HUES64 (cell line): ENCODE data around the gene SEMA4B.
"Not testable (repeated sequence)": the region's sequence is repeated elsewhere in the genome, so short reads cannot be mapped to it uniquely, and the experiment has no call there.

Source experiments
- H3K27ac ChIP-seq: 2 replicates; pipeline ENCODE4 v1.7.0; 2013; ENCODE audit warnings: low read depth, low read length, inconsistent platforms
- H3K27me3 ChIP-seq: 2 replicates; pipeline ENCODE4 v1.6.1; 2013; ENCODE audit warnings: mild to moderate bottlenecking, low read length; ENCODE audit not compliant: insufficient read depth
- H3K36me3 ChIP-seq: 2 replicates; pipeline ENCODE4 v1.6.1; 2013; ENCODE audit warnings: mild to moderate bottlenecking, low read length; ENCODE audit not compliant: insufficient read depth
- H3K4me1 ChIP-seq: 2 replicates; pipeline ENCODE4 v1.6.1; 2013; ENCODE audit warnings: mild to moderate bottlenecking, low read length, moderate library complexity; ENCODE audit not compliant: insufficient read depth
- H3K4me3 ChIP-seq: 2 replicates; pipeline ENCODE4 v1.5.1; 2013; ENCODE audit warnings: mild to moderate bottlenecking, low read length, moderate library complexity
- H3K9ac ChIP-seq: 2 replicates; pipeline ENCODE4 v1.6.1; 2013; ENCODE audit warnings: mild to moderate bottlenecking, low read depth, low read length
- H3K9me3 ChIP-seq: 2 replicates; pipeline ENCODE4 v1.6.1; 2013; ENCODE audit warnings: low read depth, low read length; ENCODE audit not compliant: insufficient read depth
- WGBS: fragments of 150-250, 120-280 bp; methylation state at CpG from one replicate; pipeline ENCODE4 v1.1.7; 2013; ENCODE audit warnings: missing lambda C conversion rate; 5-methylcytosine and 5-hydroxymethylcytosine counted together

Gene SEMA4B

DNA sequence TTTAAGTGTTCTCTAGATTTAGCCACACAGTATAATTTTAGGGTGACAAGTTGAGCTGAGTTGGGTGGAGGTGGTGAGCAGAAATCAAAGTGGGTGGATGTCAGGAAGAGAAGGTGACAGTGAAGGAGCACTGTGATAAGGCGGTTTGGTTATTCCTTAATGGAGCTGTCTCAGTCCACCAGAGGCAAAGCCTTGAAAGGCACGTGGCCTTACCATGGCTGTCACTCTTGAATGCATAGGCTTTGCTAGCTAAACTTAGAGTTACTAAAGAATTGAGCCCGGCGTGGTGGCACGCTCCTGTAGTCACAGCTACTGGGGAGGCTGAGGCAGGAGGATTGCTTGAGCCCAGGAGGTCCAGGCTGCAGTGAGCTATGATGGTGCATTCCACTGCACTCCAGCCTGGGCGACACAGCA is 47.7 kb downstream of the SEMA4B start:
- WGBS = 75% methylated on average over 6 of the region's 6 CpGs
- H3K4me3 ChIP-seq = peak overlapping the region; percentile 62; the same call in 1 of the 2 replicates
- H3K27ac ChIP-seq = no peak overlapping the region

DNA sequence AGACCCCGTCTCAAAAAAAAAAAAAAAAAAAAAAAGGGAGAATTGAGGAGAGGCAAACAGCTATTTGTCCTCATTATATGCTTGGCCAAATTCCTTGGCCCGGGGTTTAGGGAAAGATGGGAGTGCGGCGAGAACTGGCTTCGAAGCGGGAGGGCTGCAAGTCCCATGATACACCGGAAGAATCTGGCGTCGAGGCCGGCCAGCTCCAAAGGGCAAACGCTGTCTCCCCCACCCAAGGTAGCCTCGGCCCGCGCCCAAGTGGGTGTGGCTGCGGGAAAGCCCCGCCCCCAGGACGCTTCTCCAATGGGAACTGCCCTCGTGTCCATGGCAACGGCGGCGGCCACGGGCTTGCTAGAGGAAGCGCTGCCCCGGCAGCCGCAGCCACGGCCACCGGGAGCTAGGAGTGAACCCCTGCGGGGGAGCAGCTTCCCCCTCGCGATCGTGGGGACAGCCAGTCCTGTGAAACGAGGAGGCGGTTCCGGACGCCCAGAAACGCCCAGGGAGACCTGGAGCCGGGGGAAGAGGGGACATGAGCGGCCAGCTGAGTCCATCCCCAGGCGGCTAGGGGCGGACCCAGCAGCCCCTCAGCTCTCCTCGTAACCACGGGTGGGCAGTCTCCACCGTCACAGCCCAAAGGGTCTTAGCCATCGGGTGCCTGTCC is 48.2 kb downstream of the SEMA4B start, which contains the start of gene TTLL13:
Gene TTLL13, plus strand, starts transcription at position 354 of the 661 bp plus-strand sequence. CDS start 1,075 bp downstream, outside the sequence.
- 3% methylated on average over 44 of the region's 44 CpGs for WGBS

More for the DNA sequence above, 47.7 kb downstream of the SEMA4B start:
- no peaks in the 10 kb centered on the region for H3K36me3 ChIP-seq
- H3K27me3 ChIP-seq = peaks cover 10% of the 10 kb centered on the region; the same call in 1 of the 2 replicates
- H3K4me1 ChIP-seq = no peaks in the 10 kb centered on the region
- H3K9ac ChIP-seq = no peak overlapping the region
- H3K9me3 ChIP-seq = no peaks in the 10 kb centered on the region

DNA sequence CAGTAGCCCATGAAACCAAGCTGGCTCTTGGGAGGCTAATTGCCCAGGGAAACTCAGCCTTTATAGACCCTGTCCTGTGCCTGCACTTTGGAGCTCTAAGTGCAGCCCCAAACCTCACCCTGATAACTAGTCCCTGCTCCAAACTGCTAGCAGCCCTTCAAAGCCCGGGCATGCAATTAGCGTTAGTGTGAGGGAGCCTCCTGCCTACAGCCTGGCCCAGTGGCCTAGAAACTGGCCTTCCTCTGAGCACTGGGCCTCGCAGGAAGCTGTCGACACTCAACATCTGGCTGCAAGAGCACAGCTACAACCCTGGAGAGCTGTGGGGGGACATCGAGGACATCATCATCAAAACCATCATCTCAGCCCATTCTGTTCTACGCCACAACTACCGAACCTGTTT is 56.6 kb downstream of the SEMA4B start:
- Histone ChIP-seq H3K27ac (no peak overlapping the region), H3K9me3 (no peaks in the 10 kb centered on the region), H3K9ac (no peak overlapping the region), H3K4me3 (no peak overlapping the region), H3K27me3 (no peaks in the 10 kb centered on the region), H3K36me3 (no peaks in the 10 kb centered on the region), H3K4me1 (no peaks in the 10 kb centered on the region)
- WGBS = 92% methylated on average over 7 of the region's 7 CpGs

More for the DNA sequence above, 48.2 kb downstream of the SEMA4B start, which contains the start of gene TTLL13:
- Histone ChIP-seq H3K36me3 (no peaks in the 10 kb centered on the region), H3K27me3 (peaks cover 10% of the 10 kb centered on the region; the same call in 1 of the 2 replicates), H3K9me3 (no peaks in the 10 kb centered on the region), H3K9ac (no peak within 1 kb of the TSS), H3K4me1 (no peaks in the 10 kb centered on the region), H3K27ac (no peak within 1 kb of the TSS), H3K4me3 (peak within 1 kb of the TSS; percentile 62)

DNA sequence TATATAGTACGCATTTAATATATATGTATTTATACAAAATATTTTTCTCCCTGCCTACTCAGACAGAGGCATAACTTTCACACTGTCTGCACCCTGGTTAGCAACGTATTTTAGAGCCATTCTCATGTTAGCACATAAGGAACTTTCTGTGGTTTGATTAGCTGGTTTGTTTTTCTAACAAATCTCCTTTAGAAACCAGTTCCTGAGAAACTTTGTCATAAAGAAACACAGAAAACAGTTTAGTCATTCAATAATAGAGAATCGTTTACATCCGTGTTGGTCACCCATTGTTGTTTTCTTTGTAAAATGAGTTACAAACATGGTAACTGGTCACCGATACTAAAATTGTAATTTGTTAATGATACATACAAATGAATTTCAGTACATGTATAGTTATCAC is 58.4 kb downstream of the SEMA4B start:
- no peaks in the 10 kb centered on the region for H3K36me3 ChIP-seq
- H3K9me3 ChIP-seq = no peaks in the 10 kb centered on the region
- WGBS = 83% methylated on average over 3 of the region's 5 CpGs

DNA sequence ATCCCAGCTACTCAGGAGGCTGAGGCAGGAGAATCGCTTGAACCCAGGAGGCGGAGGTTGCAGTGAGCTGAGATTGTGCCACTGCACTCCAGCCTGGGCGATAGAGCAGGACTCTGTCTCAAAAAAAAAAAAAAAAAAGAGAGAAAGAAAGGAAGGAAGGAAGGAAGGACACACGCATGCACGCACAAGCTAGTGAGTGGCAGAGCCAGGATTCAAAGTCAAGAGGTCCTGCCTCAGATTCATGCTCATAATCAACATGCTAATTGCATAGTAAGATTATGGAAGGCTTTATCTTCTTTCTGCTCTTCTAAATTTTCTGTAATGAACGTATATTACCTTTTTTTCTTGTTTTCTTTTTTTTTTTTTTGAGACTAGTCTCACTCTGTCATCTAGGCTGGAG is 59.6 kb downstream of the SEMA4B start:
- H3K4me1 ChIP-seq, H3K9ac ChIP-seq: not testable (repeated sequence)
- 93% methylated on average over 6 of the region's 6 CpGs for WGBS

More for the DNA sequence above, 58.4 kb downstream of the SEMA4B start:
- H3K4me3 ChIP-seq = no peak overlapping the region
- H3K4me1 ChIP-seq = peaks cover 2% of the 10 kb centered on the region; the same call in 1 of the 2 replicates
- H3K27ac ChIP-seq = no peak overlapping the region
- no peaks in the 10 kb centered on the region for H3K27me3 ChIP-seq
- no peak overlapping the region for H3K9ac ChIP-seq

DNA sequence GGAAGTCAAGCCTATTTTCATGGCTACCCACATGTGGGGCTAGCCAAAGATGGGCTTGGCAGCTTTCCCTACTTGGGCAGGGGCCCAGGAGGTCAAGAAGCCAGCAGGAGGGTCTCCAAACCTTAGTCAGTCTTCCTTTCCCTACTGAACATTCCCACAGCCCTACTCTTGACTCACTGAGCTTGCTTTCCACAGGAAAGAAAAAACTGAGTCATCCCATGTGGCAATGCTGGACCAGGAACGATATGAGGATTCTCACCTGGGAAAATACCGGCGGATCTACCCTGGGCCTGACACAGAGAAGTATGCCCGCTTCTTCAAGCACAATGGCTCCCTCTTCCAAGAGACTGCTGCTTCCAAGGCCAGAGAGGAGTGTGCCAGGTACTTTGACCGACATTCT is 60.7 kb downstream of the SEMA4B start:
- no peak overlapping the region for H3K27ac ChIP-seq
- WGBS = 91% methylated on average over 5 of the region's 5 CpGs
- no peaks in the 10 kb centered on the region for H3K9me3 ChIP-seq

More for the DNA sequence above, 59.6 kb downstream of the SEMA4B start:
- not testable (repeated sequence) for H3K27ac ChIP-seq, H3K27me3 ChIP-seq, H3K9me3 ChIP-seq, H3K36me3 ChIP-seq, H3K4me3 ChIP-seq

DNA sequence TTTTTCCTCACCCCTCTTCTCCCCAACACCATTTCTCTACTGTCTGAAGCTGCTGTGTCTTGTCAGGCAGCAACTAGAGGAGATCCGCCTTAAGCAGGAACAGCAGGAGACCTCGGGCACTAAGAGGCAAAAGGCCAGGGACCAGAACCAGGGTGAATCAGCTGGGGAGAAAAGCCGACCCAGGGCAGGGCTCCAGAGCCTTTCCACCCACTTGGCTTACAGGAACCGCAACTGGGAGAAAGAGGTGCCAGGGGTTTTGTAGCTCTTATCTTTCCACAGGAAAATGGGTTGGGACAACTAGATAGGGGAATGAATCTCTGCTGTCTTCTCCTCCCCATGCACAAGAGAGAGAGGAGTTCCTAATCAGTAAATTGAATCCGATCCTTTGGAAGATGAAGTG is 61.3 kb downstream of the SEMA4B start:
- H3K27me3 ChIP-seq = no peaks in the 10 kb centered on the region
- H3K36me3 ChIP-seq = peaks cover 8% of the 10 kb centered on the region
- peaks cover 14% of the 10 kb centered on the region for H3K4me1 ChIP-seq
- no peak overlapping the region for H3K27ac ChIP-seq
- no peak overlapping the region for H3K9ac ChIP-seq
- WGBS = 90% methylated on average over 5 of the region's 5 CpGs
- no peak overlapping the region for H3K4me3 ChIP-seq
- H3K9me3 ChIP-seq = no peaks in the 10 kb centered on the region

More for the DNA sequence above, 60.7 kb downstream of the SEMA4B start:
- no peaks in the 10 kb centered on the region for H3K27me3 ChIP-seq
- no peak overlapping the region for H3K4me3 ChIP-seq
- no peak overlapping the region for H3K9ac ChIP-seq
- peaks cover 1% of the 10 kb centered on the region; the same call in 1 of the 2 replicates for H3K36me3 ChIP-seq
- H3K4me1 ChIP-seq = peaks cover 8% of the 10 kb centered on the region; the same call in 1 of the 2 replicates

DNA sequence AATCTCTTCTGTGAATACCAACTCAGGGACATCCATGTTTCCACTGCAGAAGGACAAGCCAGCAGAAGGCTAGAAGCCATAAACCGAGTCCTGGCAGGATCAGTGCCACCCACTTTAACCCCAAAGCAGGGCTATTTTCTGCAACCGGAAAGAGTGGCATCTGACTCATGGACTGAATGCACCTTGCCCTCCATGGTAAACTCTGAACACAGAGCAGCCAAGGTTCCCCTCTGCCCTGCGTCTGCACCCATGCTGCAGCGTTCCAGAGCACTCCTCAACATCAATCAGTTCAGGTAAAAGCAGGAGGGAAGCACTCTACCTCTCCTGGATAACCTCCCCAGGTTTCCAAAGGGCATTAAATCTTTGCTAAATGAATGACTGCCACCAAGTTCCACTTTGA is 63.5 kb downstream of the SEMA4B start:
- H3K9me3 ChIP-seq = no peaks in the 10 kb centered on the region
- H3K4me3 ChIP-seq = peak overlapping the region; percentile 74
- peak overlapping the region; percentile 98 for H3K27ac ChIP-seq
- WGBS = 72% methylated on average over 4 of the region's 4 CpGs
- H3K27me3 ChIP-seq = no peaks in the 10 kb centered on the region
- peaks cover 23% of the 10 kb centered on the region for H3K36me3 ChIP-seq
- H3K4me1 ChIP-seq = peaks cover 25% of the 10 kb centered on the region
- peak overlapping the region; percentile 94 for H3K9ac ChIP-seq

DNA sequence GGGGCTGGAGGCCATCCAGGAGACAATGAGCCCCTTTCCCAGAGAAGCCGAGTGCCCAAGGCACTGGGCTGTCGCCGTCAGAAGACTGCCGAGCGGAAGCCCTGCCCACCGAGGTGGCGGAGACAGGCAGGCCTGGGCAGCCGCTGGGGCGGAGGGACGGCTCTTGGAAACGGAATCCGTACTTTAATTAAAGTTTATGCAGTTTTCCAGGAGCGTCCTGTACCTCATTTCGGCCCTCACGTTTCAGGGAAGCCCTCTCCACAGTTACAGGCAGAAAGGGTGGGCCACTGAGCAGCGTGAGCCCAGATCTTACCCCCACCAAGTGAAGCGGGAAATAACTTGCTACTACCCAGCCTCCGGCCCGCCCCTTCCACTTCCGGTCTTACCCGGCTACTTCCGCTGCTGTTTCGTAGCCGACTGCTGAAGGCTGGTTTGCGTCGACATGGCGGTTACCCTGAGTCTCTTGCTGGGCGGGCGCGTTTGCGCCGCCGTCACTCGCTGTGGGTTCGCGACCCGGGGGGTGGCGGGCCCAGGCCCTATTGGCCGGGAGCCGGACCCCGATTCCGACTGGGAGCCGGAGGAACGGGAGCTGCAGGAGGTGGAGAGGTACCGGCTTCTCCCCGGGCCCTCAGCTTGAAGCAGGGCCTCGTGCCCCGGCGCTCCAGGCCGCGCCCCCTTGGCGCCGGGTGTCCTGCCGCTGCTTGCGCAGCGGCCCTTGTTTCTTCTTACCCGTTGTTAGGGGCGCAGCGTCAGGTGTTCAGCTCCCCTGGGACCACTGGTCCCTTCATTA is 64.3 kb downstream of the SEMA4B start, which contains the start of gene NGRN:
Gene NGRN, plus strand, starts transcription at position 402 of the 790 bp plus-strand sequence. Its CDS starts 41 bp downstream, at position 443.
- under 1% methylated on average over 59 of the region's 59 CpGs for WGBS
- Histone ChIP-seq H3K4me1 (peaks cover 25% of the 10 kb centered on the region), H3K9ac (peak within 1 kb of the TSS; percentile 94)

DNA sequence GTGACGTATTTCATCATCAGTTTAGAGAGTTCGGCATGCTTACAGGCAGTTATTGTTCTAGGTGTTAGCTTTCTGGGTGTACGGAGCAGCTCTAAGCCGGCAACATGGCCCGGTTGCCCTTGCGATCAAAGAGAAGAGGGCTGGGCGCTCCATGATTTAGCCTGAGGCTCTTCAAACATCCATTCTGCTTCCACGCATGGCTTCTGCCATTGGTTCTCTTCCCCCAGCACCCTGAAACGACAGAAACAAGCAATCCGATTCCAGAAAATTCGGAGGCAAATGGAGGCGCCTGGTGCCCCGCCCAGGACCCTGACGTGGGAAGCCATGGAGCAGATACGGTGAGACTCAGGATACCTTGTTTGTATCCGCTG is 64.9 kb downstream of the SEMA4B start:
- Histone ChIP-seq H3K4me1 (peaks cover 25% of the 10 kb centered on the region), H3K9me3 (no peaks in the 10 kb centered on the region), H3K27ac (peak overlapping the region; percentile 98), H3K27me3 (no peaks in the 10 kb centered on the region), H3K4me3 (peak overlapping the region; percentile 74), H3K9ac (peak overlapping the region; percentile 94), H3K36me3 (peaks cover 37% of the 10 kb centered on the region)
- under 1% methylated on average over 16 of the region's 16 CpGs for WGBS

More for the DNA sequence above, 64.3 kb downstream of the SEMA4B start, which contains the start of gene NGRN:
- no peaks in the 10 kb centered on the region for H3K27me3 ChIP-seq
- peaks cover 31% of the 10 kb centered on the region for H3K36me3 ChIP-seq
- H3K4me3 ChIP-seq = peak within 1 kb of the TSS; percentile 74
- H3K27ac ChIP-seq = peak within 1 kb of the TSS; percentile 98
- H3K9me3 ChIP-seq = no peaks in the 10 kb centered on the region

DNA sequence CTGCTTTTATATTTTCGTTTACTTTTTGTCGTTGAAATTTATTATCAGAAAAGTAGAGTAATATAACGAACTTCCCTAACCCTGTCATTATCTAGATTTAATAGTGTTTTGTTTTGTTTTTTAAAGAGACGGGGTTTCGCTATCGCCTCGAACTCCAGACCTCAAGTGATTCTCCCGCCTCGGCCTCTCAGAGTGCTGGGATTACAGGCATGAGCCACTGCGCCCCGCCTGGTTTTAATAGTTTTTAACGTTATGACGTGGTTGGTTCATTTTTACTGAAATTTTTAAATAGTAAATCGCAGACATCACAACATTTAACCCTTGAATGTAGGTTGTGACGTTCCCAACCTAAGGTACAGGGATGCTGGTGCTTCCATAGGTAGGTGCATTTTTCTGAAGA is 65.4 kb downstream of the SEMA4B start:
- 32% methylated on average over 9 of the region's 15 CpGs for WGBS
- H3K4me3 ChIP-seq = peak overlapping the region; percentile 74
- H3K27ac ChIP-seq = no peak overlapping the region
- H3K4me1 ChIP-seq = peaks cover 25% of the 10 kb centered on the region
- H3K9me3 ChIP-seq = no peaks in the 10 kb centered on the region
- H3K27me3 ChIP-seq = no peaks in the 10 kb centered on the region
- peak overlapping the region; percentile 94; the same call in 1 of the 2 replicates for H3K9ac ChIP-seq
- H3K36me3 ChIP-seq = peaks cover 41% of the 10 kb centered on the region
